HG02981 (cell line): ENCODE measurements around the gene TSPAN4.

Experiments
- ATAC-seq: cut with Tn5 transposase; IDR thresholded peaks from one replicate; pipeline ENCODE4 v1.9.1; 2021; ENCODE audit warnings: mild to moderate bottlenecking, moderate library complexity; ENCODE audit not compliant: unreplicated experiment

The TSPAN4 gene

GRCh38 chr11:821512-822371 is 20.9 kb upstream of the TSPAN4 start:
- ATAC-seq, result no peak

- ATAC-seq, result no peak
Observed at GRCh38 chr11:823441-824291, 19.0 kb upstream of the TSPAN4 start.

GRCh38 chr11:824292-824880 is 18.3 kb upstream of the TSPAN4 start:
- no peak for ATAC-seq

- no peak for ATAC-seq
Observed at GRCh38 chr11:824942-825341, 17.7 kb upstream of the TSPAN4 start.

GRCh38 chr11:825366-826226 is 17.1 kb upstream of the TSPAN4 start:
- ATAC-seq, result no peak

- ATAC-seq, result no peak
Observed at GRCh38 chr11:826227-826621, 16.4 kb upstream of the TSPAN4 start.

GRCh38 chr11:826836-827145 is 15.9 kb upstream of the TSPAN4 start:
- no peak for ATAC-seq

- no peak for ATAC-seq
Observed at GRCh38 chr11:827146-827896, 15.3 kb upstream of the TSPAN4 start.

GRCh38 chr11:827897-828192 is 14.8 kb upstream of the TSPAN4 start, which contains the start of gene CRACR2B:
TSS of gene CRACR2B (plus strand) at chr11:827919. CDS start at chr11:828608, 689 bp downstream.
- ATAC-seq, result no peak

- ATAC-seq, result no peak
Observed at GRCh38 chr11:828506-829175, 14.0 kb upstream of the TSPAN4 start.

GRCh38 chr11:829176-829846 is 13.3 kb upstream of the TSPAN4 start:
- no peak for ATAC-seq

- ATAC-seq, result no peak
Observed at GRCh38 chr11:829847-830294, 12.8 kb upstream of the TSPAN4 start.

- ATAC-seq, result no peak
Observed at GRCh38 chr11:830295-831117, 12.1 kb upstream of the TSPAN4 start.

GRCh38 chr11:831118-831864 is 11.4 kb upstream of the TSPAN4 start:
- no peak for ATAC-seq

GRCh38 chr11:831961-832528 is 10.6 kb upstream of the TSPAN4 start:
- no peak for ATAC-seq

GRCh38 chr11:832529-833113 is 10.0 kb upstream of the TSPAN4 start, which contains the start of gene CD151:
TSS of gene CD151 (plus strand) at chr11:832952. CDS start at chr11:836070, 3,118 bp downstream.
- peak; percentile 40 for ATAC-seq
